Right lobe of liver (tissue), 6 donors: ENCODE data around the gene ZMYND15. TPM values are rescaled to one million over a fixed set of nuclear protein-coding genes. Genes with fewer than 3 reads are reported as not detected.
A peak's percentile ranks its signal among the peaks of the same experiment; 100 is the strongest.

Experiments used
- ATAC-seq, 4 donors: fragments of 200-7000 bp; cut with Tn5 transposase; one replicate each; pipeline ENCODE4 v1.9.1; 2020; ENCODE audit warnings: mild to moderate bottlenecking in 4 of 4, moderate library complexity in 4 of 4
- DNase-seq, 3 donors: peaks; one replicate each; pipeline ENCODE4 v3.0.0-alpha.2; 2020
- H3K27ac ChIP-seq, 3 donors: fragments of 200-600 bp; one replicate each; pipeline ENCODE4 v1.8.0; 2022
- H3K27me3 ChIP-seq, 2 donors: fragments of 200-600 bp; one replicate each; pipeline ENCODE4 v1.8.0; 2022
- H3K36me3 ChIP-seq, 4 donors: fragments of 200-600 bp; sonication (generic) in 1 of 4; one replicate each; pipeline versions ENCODE4 v1.5.1 to v1.8.0; 2017 to 2022; ENCODE audit warnings: control low read depth in 1 of 4
- H3K4me1 ChIP-seq, 4 donors: fragments of 200-600 bp; sonication (generic) in 1 of 4; one replicate each; pipeline versions ENCODE4 v1.5.1 to v1.8.0; 2017 to 2022; ENCODE audit warnings: control low read depth in 1 of 4
- H3K4me3 ChIP-seq, 3 donors: fragments of 200-600 bp; one replicate each; pipeline ENCODE4 v1.8.0; 2022
- H3K9me3 ChIP-seq, 4 donors: fragments of 200-600 bp; sonication (generic) in 1 of 4; one replicate each; pipeline versions ENCODE4 v1.5.1 to v1.8.0; 2017 to 2022; ENCODE audit warnings: control low read depth in 1 of 4
- CTCF ChIP-seq, 4 donors: fragments of 200-600 bp in 3 of 4; fragments of 450-650 bp in 1 of 4; IDR thresholded peaks; one replicate each; pipeline versions ENCODE4 v1.5.1 to v1.8.0; 2016 to 2022; ENCODE audit warnings: antibody characterized with exemption in 4 of 4, mild to moderate bottlenecking in 2 of 4
- POLR2A ChIP-seq: fragments of 450-650 bp; IDR thresholded peaks from one replicate; pipeline ENCODE4 v1.6.1; 2017; ENCODE audit warnings: antibody characterized with exemption, mild to moderate bottlenecking
- WGBS: methylation state at CpG from one replicate; pipeline ENCODE4 v1.1.6; 2018; ENCODE audit warnings: low coverage, low lambda C conversion rate; ENCODE audit not compliant: insufficient coverage; ENCODE audit errors: missing lambda C conversion rate; 5-methylcytosine and 5-hydroxymethylcytosine counted together
- intact Hi-C, 2 donors: fragments of 100-400 bp; cut with DNase I; formaldehyde crosslinking; loops; one replicate each; pipeline versions ENCODE4 v1.11.2 to v1.14.1; 2022
- total RNA-seq, 6 experiments: library from RNA; depleted of rRNA in 2 of 6; stranded (reverse); fragments of >200 nt in 2 of 6; fragmentation: NEBNext Ultra II Directional in 3 of 6; extraction: Animal tissue kit (Norgen Biotek cat#: 25700) in 3 of 6; gene quantifications; one replicate each; pipeline versions ENCODE4 v1.1.0 to v1.2.4, GENCODE V29; 2016 to 2023
- donor health status: DM: no; HTN: yes; CAD: no.
- donor health status: DM: no; HTN: no; CAD: no.
- donor health status: DM: no; HTN: no; CAD: no.
- donor health status: DM: no; HTN: yes; CAD: no.
- donor health status: DM: no; HTN: yes; CAD: no.

ZMYND15 gene
- total RNA-seq, 6 experiments from 2014 or later, result 0.70 to 6.5 (median 1.9) TPM

- peak overlapping the region; percentile 22 to 73 (median 65) for H3K27ac ChIP-seq
- H3K4me1 ChIP-seq, result peaks cover 0 to 17% (median 0%) of the 10 kb centered on the region in 4 donors
- H3K27me3 ChIP-seq, result no peaks in the 10 kb centered on the region
- intact Hi-C loops, result loop anchor here (10.0 kb wide), 1 partner anchor 50 kb away; the partner anchor contains the start of genes GLTPD2 (in 2 of the 2) and VMO1 (in 2 of the 2)
- no peak overlapping the region for H3K4me3 ChIP-seq
- no peak for DNase-seq
- no peak for TF ChIP-seq CTCF (IDR thresholded peaks at IDR 0.05)
- no peak for ATAC-seq
- WGBS, result 66% methylated on average over 3 of the region's 8 CpGs
- no peaks in the 10 kb centered on the region for H3K9me3 ChIP-seq
- H3K36me3 ChIP-seq, result no peaks in the 10 kb centered on the region
Observed at GRCh38 chr17:4734857-4735475, 4.7 kb upstream of the ZMYND15 start.

GRCh38 chr17:4735876-4736651, 3.6 kb upstream of the ZMYND15 start:
- WGBS, result 37% methylated on average over 9 of the region's 9 CpGs
- peak; percentile 8 to 34 (median 22) for ATAC-seq
- Histone ChIP-seq H3K9me3 (no peaks in the 10 kb centered on the region), H3K4me1 (peaks cover 0 to 17% (median 0%) of the 10 kb centered on the region in 4 donors), H3K4me3 (no peak overlapping the region), H3K27ac (peak overlapping the region; percentile 22 to 73 (median 65)), H3K36me3 (no peaks in the 10 kb centered on the region), H3K27me3 (no peaks in the 10 kb centered on the region)
- TF ChIP-seq CTCF (IDR thresholded peaks at IDR 0.05), result no peak
- TF ChIP-seq POLR2A, result peak; percentile 33
- intact Hi-C loops, result loop anchor here (10.0 kb wide), 1 partner anchor 49 kb away; the partner anchor contains the start of genes GLTPD2 (in 2 of the 2) and VMO1 (in 2 of the 2)
- no peak for DNase-seq

- H3K9me3 ChIP-seq, result no peaks in the 10 kb centered on the region
- peaks cover 0 to 4% (median 0%) of the 10 kb centered on the region in 4 donors for H3K4me1 ChIP-seq
- H3K27me3 ChIP-seq, result no peaks in the 10 kb centered on the region
- DNase-seq (no peak), ATAC-seq (peak in 2 of 4 donors; percentile 5 to 7)
- H3K4me3 ChIP-seq, result peak overlapping the region; percentile 73 to 94 (median 90)
- intact Hi-C loops, result loop anchor here (10.0 kb wide), 1 partner anchor 46 kb away; the partner anchor contains the start of genes GLTPD2 (in 2 of the 2) and VMO1 (in 2 of the 2)
- WGBS, result 32% methylated on average over 21 of the region's 41 CpGs
- TF ChIP-seq CTCF (IDR thresholded peaks at IDR 0.05) (no peak), POLR2A (no peak)
- peak overlapping the region; percentile 64 to 87 (median 74) for H3K27ac ChIP-seq
- H3K36me3 ChIP-seq, result no peaks in the 10 kb centered on the region
Observed at GRCh38 chr17:4738136-4739121, 1.2 kb upstream of the ZMYND15 start.

- WGBS, result 23% methylated on average over 4 of the region's 13 CpGs
- Histone ChIP-seq H3K4me1 (peaks cover 0 to 4% (median 0%) of the 10 kb centered on the region in 4 donors), H3K36me3 (no peaks in the 10 kb centered on the region), H3K9me3 (no peaks in the 10 kb centered on the region), H3K4me3 (peak overlapping the region; percentile 73 to 94 (median 90)), H3K27me3 (no peaks in the 10 kb centered on the region), H3K27ac (peak overlapping the region; percentile 64 to 87 (median 74))
- DNase-seq (no peak), ATAC-seq (no peak)
- no peak for TF ChIP-seq POLR2A
- TF ChIP-seq CTCF (IDR thresholded peaks at IDR 0.05), result no peak
- intact Hi-C loops, result no loop called here
Observed at GRCh38 chr17:4740025-4740351, 355 bp downstream of the ZMYND15 start.
